SJCRH30 (cell line): ENCODE results near the gene SHOC1. TPM values are rescaled to one million over a fixed set of nuclear protein-coding genes. Genes with fewer than 3 reads are reported as not detected.

Experiments
- DNase-seq, 2 experiments: peaks; one replicate each; pipeline ENCODE4 v3.0.0-alpha.2; 2015 to 2020
- H3K27ac ChIP-seq: fragments of 250-450 bp; sonication (Bioruptor Pico); 2 replicates; pipeline ENCODE4 v1.5.1; 2020; ENCODE audit warnings: mild to moderate bottlenecking, moderate library complexity
- H3K27me3 ChIP-seq: fragments of 250-450 bp; sonication (Bioruptor Pico); 2 replicates; pipeline ENCODE4 v1.5.1; 2020; ENCODE audit warnings: mild to moderate bottlenecking, moderate library complexity
- H3K36me3 ChIP-seq: fragments of 250-450 bp; sonication (Bioruptor Pico); 2 replicates; pipeline ENCODE4 v1.5.1; 2020; ENCODE audit warnings: mild to moderate bottlenecking, moderate library complexity
- H3K4me1 ChIP-seq: fragments of 250-450 bp; sonication (Bioruptor Pico); 2 replicates; pipeline ENCODE4 v1.5.1; 2020; ENCODE audit warnings: mild to moderate bottlenecking, moderate library complexity
- H3K4me3 ChIP-seq: fragments of 250-450 bp; sonication (Bioruptor Pico); 2 replicates; pipeline ENCODE4 v1.5.1; 2020; ENCODE audit warnings: mild to moderate bottlenecking, moderate library complexity
- H3K9me3 ChIP-seq: fragments of 250-450 bp; sonication (Bioruptor Pico); replicated peaks from 2 replicates; pipeline ENCODE4 v1.5.1; 2020; ENCODE audit warnings: mild to moderate bottlenecking, moderate library complexity
- total RNA-seq: library from RNA; depleted of rRNA; stranded (reverse); fragments of >200 nt; shearing (Covaris generic); gene quantifications from 2 replicates; pipeline ENCODE4 v1.2.3, GENCODE V29; 2014; rRNA removed

Gene SHOC1
- total RNA-seq: 0.58 and 0.85 TPM in 2 replicates

DNA sequence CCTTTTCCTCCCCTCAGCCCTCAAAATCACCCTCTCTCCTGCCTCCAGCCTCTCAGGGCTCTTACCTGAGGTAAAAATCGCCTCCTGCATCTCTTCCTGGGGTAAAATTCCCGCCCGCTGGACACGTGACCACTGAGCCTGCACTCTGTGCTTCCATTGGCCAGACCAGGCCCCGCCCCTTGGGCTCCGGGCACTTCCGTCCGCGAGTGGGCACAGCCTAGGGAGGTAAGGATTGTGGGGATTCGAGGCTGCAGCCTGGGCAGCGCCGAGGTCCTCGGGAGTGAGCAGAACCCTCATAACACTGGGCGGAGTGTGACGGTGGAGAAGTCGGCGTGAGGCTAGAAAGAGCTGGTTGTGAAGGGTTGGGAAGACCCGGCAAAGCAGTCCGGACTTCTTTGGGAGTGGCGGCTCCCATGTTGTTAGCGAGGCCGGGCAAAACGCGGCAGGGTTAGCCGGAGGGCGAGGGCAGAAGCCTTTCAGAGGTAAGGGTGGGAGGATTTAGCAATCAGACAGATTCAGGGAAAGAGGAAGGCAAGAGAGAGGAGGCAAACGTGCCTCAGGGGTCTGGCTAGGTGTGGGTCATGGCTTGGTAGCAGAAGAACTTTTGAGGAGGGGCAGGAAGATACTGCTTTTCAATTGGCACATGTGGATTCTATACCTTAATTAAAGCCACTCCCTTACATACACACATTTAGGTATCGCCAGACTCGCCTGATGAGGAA is at the start of gene SHOC1:
Gene SHOC1, minus strand, starts transcription at position 103 of the 722 bp plus-strand sequence. CDS start 3,519 bp downstream, outside the sequence.
- Histone ChIP-seq H3K9me3 (no peaks in the 10 kb centered on the region), H3K27me3 (no peaks in the 10 kb centered on the region), H3K27ac (no peak within 1 kb of the TSS), H3K36me3 (no peaks in the 10 kb centered on the region), H3K4me1 (peaks cover 10% of the 10 kb centered on the region), H3K4me3 (no peak within 1 kb of the TSS)
- DNase-seq: no peak

DNA sequence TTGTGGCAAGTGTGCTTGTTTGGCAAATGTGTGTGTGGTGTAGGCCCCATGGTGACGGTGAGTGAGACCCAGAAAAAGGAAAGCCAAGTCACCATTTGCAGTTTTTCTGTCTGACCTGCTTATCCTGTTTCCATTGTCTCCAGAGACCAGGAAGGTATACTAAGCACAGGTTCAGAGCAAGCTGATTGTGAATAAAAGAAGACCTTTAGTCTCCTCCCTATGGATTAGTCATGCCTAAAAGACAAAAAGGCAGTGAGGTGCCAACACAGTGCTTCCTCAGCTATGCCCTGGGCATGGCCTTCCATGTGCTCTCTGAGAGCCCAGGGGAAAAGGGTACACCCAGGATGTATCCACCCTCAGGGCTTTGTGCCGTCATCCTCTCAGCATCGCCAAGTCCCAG is 49.2 kb upstream of the SHOC1 start:
- no peak for DNase-seq
- no peak overlapping the region for H3K27ac ChIP-seq
- no peak overlapping the region for H3K4me3 ChIP-seq
- no peaks in the 10 kb centered on the region; the same call in 1 of the 2 replicates for H3K9me3 ChIP-seq
- H3K36me3 ChIP-seq: no peaks in the 10 kb centered on the region
- peaks cover 4% of the 10 kb centered on the region; the same call in 1 of the 2 replicates for H3K4me1 ChIP-seq
- no peaks in the 10 kb centered on the region for H3K27me3 ChIP-seq

- H3K4me3 ChIP-seq: no peak overlapping the region
- H3K36me3 ChIP-seq: no peaks in the 10 kb centered on the region
- DNase-seq: peak in 1 of 2 experiments; percentile 36
- no peak overlapping the region for H3K27ac ChIP-seq
- no peaks in the 10 kb centered on the region for H3K27me3 ChIP-seq
- H3K9me3 ChIP-seq: no peaks in the 10 kb centered on the region; the same call in 1 of the 2 replicates
- H3K4me1 ChIP-seq: peaks cover 4% of the 10 kb centered on the region; the same call in 1 of the 2 replicates
Measured at GRCh38 chr9:111842313-111842712, 47.6 kb upstream of the SHOC1 start.

DNA sequence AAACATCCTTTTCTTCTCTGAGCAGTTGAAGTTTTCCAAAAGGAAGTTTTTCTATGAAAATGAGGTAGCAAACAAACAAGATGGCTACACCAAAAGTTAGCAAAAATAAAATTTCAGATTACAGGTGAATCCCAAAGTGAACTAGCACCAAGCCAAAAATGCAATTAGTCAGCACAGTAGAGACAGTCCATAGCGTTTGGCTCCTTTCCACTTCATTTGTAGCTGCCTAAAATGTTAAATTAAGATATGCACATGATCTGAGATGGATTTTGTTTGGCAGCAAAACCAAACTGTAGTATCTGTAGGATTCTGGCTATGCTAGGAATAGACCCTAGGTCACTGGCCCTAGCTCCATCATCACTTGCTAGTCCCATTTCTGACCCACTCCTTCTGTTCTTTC is 45.7 kb upstream of the SHOC1 start:
- Histone ChIP-seq H3K27ac (no peak overlapping the region), H3K9me3 (no peaks in the 10 kb centered on the region; the same call in 1 of the 2 replicates), H3K4me3 (no peak overlapping the region), H3K36me3 (no peaks in the 10 kb centered on the region), H3K27me3 (no peaks in the 10 kb centered on the region), H3K4me1 (peaks cover 4% of the 10 kb centered on the region; the same call in 1 of the 2 replicates)
- DNase-seq: no peak

- H3K9me3 ChIP-seq: no peaks in the 10 kb centered on the region; the same call in 1 of the 2 replicates
- H3K27ac ChIP-seq: no peak overlapping the region
- H3K4me3 ChIP-seq: no peak overlapping the region
- no peaks in the 10 kb centered on the region for H3K27me3 ChIP-seq
- H3K36me3 ChIP-seq: no peaks in the 10 kb centered on the region
- DNase-seq: no peak
- H3K4me1 ChIP-seq: peaks cover 4% of the 10 kb centered on the region; the same call in 1 of the 2 replicates
Measured at GRCh38 chr9:111839987-111840386, 45.2 kb upstream of the SHOC1 start.

DNA sequence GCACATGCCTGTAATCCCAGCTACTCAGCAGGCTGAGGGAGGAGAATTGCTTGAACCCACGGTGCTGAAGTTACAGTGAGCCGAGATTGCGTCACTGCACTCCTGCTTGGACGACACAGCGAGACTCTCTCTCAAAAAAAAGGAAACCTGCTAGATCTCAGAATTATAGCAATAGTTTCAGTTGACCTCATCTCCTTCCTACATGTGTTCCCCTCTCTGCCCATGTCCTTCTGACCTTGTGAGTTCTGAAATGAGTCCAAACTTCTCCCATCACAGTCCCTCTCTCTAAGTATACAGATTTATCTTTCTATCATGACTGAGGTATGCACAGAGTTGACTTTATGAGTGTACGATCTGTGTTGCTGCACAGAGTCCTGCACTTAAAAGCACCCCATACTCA is 44.6 kb upstream of the SHOC1 start:
- no peak for DNase-seq
- Histone ChIP-seq H3K36me3 (no peaks in the 10 kb centered on the region), H3K27ac (no peak overlapping the region)

GRCh38 chr9:111838439-111838838 is 43.7 kb upstream of the SHOC1 start:
- no peaks in the 10 kb centered on the region for H3K36me3 ChIP-seq
- H3K4me1 ChIP-seq: peaks cover 4% of the 10 kb centered on the region; the same call in 1 of the 2 replicates
- H3K9me3 ChIP-seq: no peaks in the 10 kb centered on the region; the same call in 1 of the 2 replicates
- H3K27me3 ChIP-seq: no peaks in the 10 kb centered on the region
- no peak overlapping the region for H3K4me3 ChIP-seq
- no peak for DNase-seq
- H3K27ac ChIP-seq: no peak overlapping the region

More for the DNA sequence above, 44.6 kb upstream of the SHOC1 start:
- no peaks in the 10 kb centered on the region; the same call in 1 of the 2 replicates for H3K9me3 ChIP-seq
- H3K4me3 ChIP-seq: no peak overlapping the region
- H3K27me3 ChIP-seq: no peaks in the 10 kb centered on the region
- H3K4me1 ChIP-seq: peaks cover 4% of the 10 kb centered on the region; the same call in 1 of the 2 replicates

DNA sequence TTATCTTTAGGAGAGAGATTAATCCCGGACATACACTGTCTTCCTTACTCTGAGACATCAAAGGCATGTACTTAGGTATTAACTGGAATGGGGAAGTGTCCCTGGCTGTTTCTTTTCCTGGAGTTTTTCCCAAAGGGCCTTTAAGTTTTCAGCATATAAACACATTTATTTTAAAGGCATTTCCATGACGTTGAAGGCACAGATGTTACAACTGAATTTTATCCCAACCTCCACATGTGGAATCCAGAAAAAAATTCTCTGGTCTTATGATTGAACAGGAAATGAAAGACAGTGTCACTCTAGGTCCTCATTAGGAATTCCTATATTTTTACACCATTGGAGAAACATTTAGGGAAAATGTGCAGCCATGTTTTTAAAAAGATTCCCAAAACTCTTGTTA is 41.6 kb upstream of the SHOC1 start:
- DNase-seq: no peak
- H3K4me1 ChIP-seq: no peaks in the 10 kb centered on the region
- H3K27ac ChIP-seq: no peak overlapping the region
- no peaks in the 10 kb centered on the region; the same call in 1 of the 2 replicates for H3K9me3 ChIP-seq
- H3K36me3 ChIP-seq: no peaks in the 10 kb centered on the region
- H3K4me3 ChIP-seq: no peak overlapping the region
- no peaks in the 10 kb centered on the region for H3K27me3 ChIP-seq

GRCh38 chr9:111833941-111834340 is 39.2 kb upstream of the SHOC1 start:
- Histone ChIP-seq H3K36me3 (no peaks in the 10 kb centered on the region), H3K4me1 (no peaks in the 10 kb centered on the region), H3K4me3 (no peak overlapping the region), H3K27me3 (no peaks in the 10 kb centered on the region), H3K27ac (no peak overlapping the region), H3K9me3 (no peaks in the 10 kb centered on the region; the same call in 1 of the 2 replicates)
- DNase-seq: no peak

DNA sequence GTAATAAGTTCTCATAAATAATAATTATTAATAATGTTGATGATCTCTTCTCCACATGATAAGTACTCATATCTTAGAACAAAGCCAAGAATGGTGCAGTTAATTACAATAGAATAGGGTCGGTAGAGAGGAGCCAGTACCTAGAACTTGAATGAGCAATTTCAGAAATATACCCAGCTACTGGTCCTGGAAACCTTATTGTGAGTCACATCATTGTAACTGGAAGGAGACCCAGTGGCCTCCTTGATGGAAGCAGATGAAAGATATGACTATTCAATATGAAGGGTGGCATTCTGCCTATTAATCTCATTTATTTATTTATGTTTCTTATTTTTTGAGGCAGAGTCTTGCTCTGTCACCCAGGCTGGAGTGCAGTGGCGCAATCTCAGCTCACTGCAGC is 37.7 kb upstream of the SHOC1 start:
- Histone ChIP-seq H3K9me3 (no peaks in the 10 kb centered on the region), H3K36me3 (no peaks in the 10 kb centered on the region), H3K4me1 (no peaks in the 10 kb centered on the region), H3K27me3 (no peaks in the 10 kb centered on the region), H3K4me3 (no peak overlapping the region), H3K27ac (no peak overlapping the region)
- DNase-seq: no peak

DNA sequence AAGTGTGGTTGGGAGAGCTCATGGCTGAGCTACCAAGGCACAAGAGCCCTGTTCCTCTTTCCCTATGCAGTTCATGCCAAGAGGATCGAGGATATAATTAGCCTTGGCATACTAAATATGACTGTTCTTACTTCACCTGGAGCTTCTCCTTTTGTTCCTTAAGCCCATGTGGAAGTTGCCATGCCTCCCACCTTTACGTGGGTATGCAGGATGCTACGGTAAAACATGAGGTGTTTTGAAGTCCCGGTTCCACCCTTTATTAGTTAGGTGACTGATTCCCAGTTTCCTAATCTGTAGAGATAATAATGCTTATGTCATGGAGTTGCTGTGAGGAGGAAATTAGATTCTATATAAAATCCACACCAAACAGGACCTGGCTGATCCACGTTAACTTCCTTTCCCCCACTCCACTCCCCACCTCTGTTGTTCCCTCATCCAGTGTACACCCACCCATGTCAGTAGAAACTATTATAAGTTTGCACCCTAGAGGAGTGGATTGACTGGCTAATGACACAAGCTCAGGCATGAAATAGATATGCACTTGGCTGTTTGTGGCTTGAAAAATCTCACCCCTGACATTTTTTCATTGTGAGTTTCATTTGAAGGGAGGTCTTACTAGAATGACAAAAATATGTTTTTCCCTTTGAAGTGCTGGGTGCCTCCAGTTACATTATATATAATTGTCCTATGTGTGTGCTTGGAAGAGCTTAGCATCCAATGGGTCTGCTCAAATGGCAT is 36.8 kb upstream of the SHOC1 start:
- Histone ChIP-seq H3K27me3 (no peaks in the 10 kb centered on the region), H3K4me3 (no peak overlapping the region), H3K4me1 (no peaks in the 10 kb centered on the region), H3K36me3 (no peaks in the 10 kb centered on the region), H3K9me3 (no peaks in the 10 kb centered on the region), H3K27ac (no peak overlapping the region)
- DNase-seq: no peak

- H3K9me3 ChIP-seq: no peaks in the 10 kb centered on the region
- H3K36me3 ChIP-seq: no peaks in the 10 kb centered on the region
- DNase-seq: peak in 1 of 2 experiments; percentile 16
- no peak overlapping the region for H3K4me3 ChIP-seq
- H3K4me1 ChIP-seq: no peaks in the 10 kb centered on the region
- no peak overlapping the region for H3K27ac ChIP-seq
- H3K27me3 ChIP-seq: no peaks in the 10 kb centered on the region
Measured at GRCh38 chr9:111828193-111828592, 33.5 kb upstream of the SHOC1 start.

GRCh38 chr9:111825468-111826145 is 30.9 kb upstream of the SHOC1 start:
- Histone ChIP-seq H3K36me3 (no peaks in the 10 kb centered on the region), H3K27ac (no peak overlapping the region), H3K27me3 (no peaks in the 10 kb centered on the region), H3K9me3 (no peaks in the 10 kb centered on the region), H3K4me1 (no peaks in the 10 kb centered on the region), H3K4me3 (no peak overlapping the region)
- no peak for DNase-seq

DNA sequence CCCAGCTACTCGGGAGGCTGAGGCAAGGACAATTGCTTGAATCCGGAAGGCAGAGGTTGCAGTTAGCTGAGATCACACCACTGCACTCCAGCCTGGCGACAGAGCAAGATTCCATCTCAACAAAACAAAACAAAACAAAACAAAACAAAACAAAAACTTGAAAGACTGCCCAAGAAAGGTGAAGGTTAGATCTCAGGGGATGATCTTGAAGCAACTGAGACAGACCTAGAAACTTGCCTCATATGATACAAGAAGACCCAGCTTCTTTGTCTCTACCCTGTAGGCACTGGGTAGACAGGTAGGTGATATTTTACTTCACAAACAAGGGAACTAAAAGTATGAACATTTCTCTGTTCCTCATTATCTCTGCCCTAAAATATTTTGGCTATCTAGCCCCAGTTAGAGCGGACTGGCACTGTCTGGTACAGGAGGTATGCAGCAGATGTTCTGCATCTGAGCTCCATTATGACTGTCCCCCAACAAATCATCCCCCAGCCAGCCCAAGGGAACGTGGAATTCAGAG is 26.3 kb upstream of the SHOC1 start:
- Histone ChIP-seq H3K27me3 (no peaks in the 10 kb centered on the region), H3K4me3 (no peak overlapping the region), H3K9me3 (no peaks in the 10 kb centered on the region; the same call in 1 of the 2 replicates), H3K4me1 (no peaks in the 10 kb centered on the region), H3K27ac (no peak overlapping the region), H3K36me3 (no peaks in the 10 kb centered on the region)
- no peak for DNase-seq
